Mesendoderm (in vitro differentiated cells): ENCODE measurements around the gene CASZ1.

ENCODE experiments used
- DNase-seq: peaks from one replicate; pipeline ENCODE4 v3.0.0; 2013
- H2AK5ac ChIP-seq: 2 replicates; pipeline ENCODE4 v1.6.1; 2013; ENCODE audit warnings: low read length, inconsistent platforms
- H2BK120ac ChIP-seq: 2 replicates; pipeline ENCODE4 v1.6.1; 2013; ENCODE audit warnings: low read depth, mild to moderate bottlenecking, low read length, moderate library complexity, mixed read lengths
- H2BK15ac ChIP-seq: replicated peaks from 2 replicates; pipeline ENCODE4 v1.6.1; 2013; ENCODE audit warnings: low read depth, mild to moderate bottlenecking, moderate library complexity
- H2BK5ac ChIP-seq: 2 replicates; pipeline ENCODE4 v1.6.1; 2013; ENCODE audit warnings: low read length, inconsistent platforms
- H3K18ac ChIP-seq: 2 replicates; pipeline ENCODE4 v1.6.1; 2013; ENCODE audit warnings: mild to moderate bottlenecking, low read length, mixed read lengths
- H3K23ac ChIP-seq: one replicate; pipeline ENCODE4 v1.6.1; 2013; ENCODE audit warnings: low read length
- H3K27ac ChIP-seq: 2 replicates; pipeline ENCODE4 v1.5.1; 2013; ENCODE audit warnings: low read depth, mild to moderate bottlenecking, inconsistent platforms, low read length, moderate library complexity
- H3K27me3 ChIP-seq: 2 replicates; pipeline ENCODE4 v1.6.1; 2013; ENCODE audit warnings: low read length, control low read depth, mild to moderate bottlenecking, inconsistent platforms; ENCODE audit not compliant: insufficient read depth, poor library complexity
- H3K36me3 ChIP-seq: 2 replicates; pipeline ENCODE4 v1.6.1; 2013; ENCODE audit warnings: low read length, inconsistent platforms; ENCODE audit not compliant: control insufficient read depth, insufficient read depth
- H3K4ac ChIP-seq: one replicate; pipeline ENCODE4 v1.6.1; 2013; ENCODE audit warnings: low read depth, mild to moderate bottlenecking, low read length, moderate library complexity
- H3K4me1 ChIP-seq: 2 replicates; pipeline ENCODE4 v1.6.1; 2013; ENCODE audit warnings: low read depth, low read length, inconsistent platforms; ENCODE audit not compliant: control insufficient read depth
- H3K4me2 ChIP-seq: 2 replicates; pipeline ENCODE4 v1.6.1; 2013; ENCODE audit warnings: low read length
- H3K4me3 ChIP-seq: 2 replicates; pipeline ENCODE4 v1.5.1; 2013; ENCODE audit warnings: mild to moderate bottlenecking, low read length
- H3K56ac ChIP-seq: one replicate; pipeline ENCODE4 v1.6.1; 2013; ENCODE audit warnings: low read length
- H3K79me1 ChIP-seq: 2 replicates; pipeline ENCODE4 v1.6.1; 2013; ENCODE audit warnings: low read length, inconsistent platforms
- H3K79me2 ChIP-seq: 2 replicates; pipeline ENCODE4 v1.6.1; 2013; ENCODE audit warnings: mild to moderate bottlenecking, low read length; ENCODE audit not compliant: control insufficient read depth, insufficient read depth
- H3K9ac ChIP-seq: 2 replicates; pipeline ENCODE4 v1.6.1; 2013; ENCODE audit warnings: low read length, inconsistent platforms
- H4K5ac ChIP-seq: one replicate; pipeline ENCODE4 v1.6.1; 2013; ENCODE audit warnings: low read length
- H4K8ac ChIP-seq: one replicate; pipeline ENCODE4 v1.6.1; 2013; ENCODE audit warnings: low read depth, mild to moderate bottlenecking, control low read depth, low read length, moderate library complexity
- WGBS: extraction: QIAGEN DNeasy Blood & Tissue Kit; methylation state at CpG from one replicate; pipeline ENCODE4 v1.1.7; 2013; ENCODE audit warnings: low lambda C conversion rate, missing lambda C conversion rate; ENCODE audit not compliant: insufficient coverage; ENCODE audit errors: extremely low coverage; 5-methylcytosine and 5-hydroxymethylcytosine counted together

Gene CASZ1

GRCh38 chr1:10726355-10726754, 70.1 kb downstream of the CASZ1 start:
- Histone ChIP-seq H3K27ac (no peak overlapping the region), H2BK5ac (no peak overlapping the region), H3K4ac (no peak overlapping the region), H3K79me1 (no peaks in the 10 kb centered on the region), H2BK15ac (no peak overlapping the region), H3K4me2 (no peak overlapping the region), H3K27me3 (no peaks in the 10 kb centered on the region), H4K5ac (no peak overlapping the region), H3K9ac (no peak overlapping the region), H3K4me1 (no peaks in the 10 kb centered on the region), H3K23ac (no peak overlapping the region), H3K56ac (no peak overlapping the region), H3K36me3 (no peaks in the 10 kb centered on the region), H2AK5ac (no peak overlapping the region), H4K8ac (no peak overlapping the region), H3K79me2 (no peaks in the 10 kb centered on the region), H2BK120ac (no peak overlapping the region), H3K18ac (no peak overlapping the region), H3K4me3 (no peak overlapping the region)
- no CpG with 5 or more reads among the region's 17 CpGs for WGBS
- no peak for DNase-seq

- H3K79me1 ChIP-seq, result no peaks in the 10 kb centered on the region
- H3K79me2 ChIP-seq, result no peaks in the 10 kb centered on the region
- no peak overlapping the region for H3K27ac ChIP-seq
- no peak overlapping the region for H3K4ac ChIP-seq
- H3K56ac ChIP-seq, result no peak overlapping the region
- no peaks in the 10 kb centered on the region for H3K4me1 ChIP-seq
- H4K8ac ChIP-seq, result no peak overlapping the region
- H3K9ac ChIP-seq, result no peak overlapping the region
- H2AK5ac ChIP-seq, result no peak overlapping the region
- H2BK5ac ChIP-seq, result no peak overlapping the region
- no peak overlapping the region for H3K4me2 ChIP-seq
- no peaks in the 10 kb centered on the region for H3K27me3 ChIP-seq
- H3K18ac ChIP-seq, result no peak overlapping the region
- DNase-seq, result no peak
- WGBS, result no CpG with 5 or more reads among the region's 21 CpGs
- no peak overlapping the region for H4K5ac ChIP-seq
- no peak overlapping the region for H3K23ac ChIP-seq
- H2BK15ac ChIP-seq, result no peak overlapping the region
- no peak overlapping the region for H3K4me3 ChIP-seq
- no peaks in the 10 kb centered on the region for H3K36me3 ChIP-seq
- H2BK120ac ChIP-seq, result no peak overlapping the region
Measured at GRCh38 chr1:10724948-10725847, 71.2 kb downstream of the CASZ1 start.

- Histone ChIP-seq H4K5ac (no peak overlapping the region), H3K79me1 (no peaks in the 10 kb centered on the region), H2BK15ac (no peak overlapping the region), H3K4me2 (no peak overlapping the region), H2BK120ac (no peak overlapping the region), H3K4me1 (no peaks in the 10 kb centered on the region), H3K56ac (no peak overlapping the region), H3K9ac (no peak overlapping the region), H3K27me3 (no peaks in the 10 kb centered on the region), H3K18ac (no peak overlapping the region), H3K4me3 (no peak overlapping the region), H3K27ac (no peak overlapping the region), H3K79me2 (no peaks in the 10 kb centered on the region), H2BK5ac (no peak overlapping the region), H4K8ac (no peak overlapping the region), H3K4ac (no peak overlapping the region), H2AK5ac (no peak overlapping the region), H3K23ac (no peak overlapping the region), H3K36me3 (no peaks in the 10 kb centered on the region)
- no CpG with 5 or more reads among the region's 4 CpGs for WGBS
- no peak for DNase-seq
Measured at GRCh38 chr1:10724511-10724910, 71.9 kb downstream of the CASZ1 start.

GRCh38 chr1:10724052-10724494, 72.4 kb downstream of the CASZ1 start:
- H3K9ac ChIP-seq, result no peak overlapping the region
- H3K18ac ChIP-seq, result no peak overlapping the region
- H2BK5ac ChIP-seq, result no peak overlapping the region
- no peaks in the 10 kb centered on the region for H3K36me3 ChIP-seq
- H4K8ac ChIP-seq, result no peak overlapping the region
- H3K79me2 ChIP-seq, result no peaks in the 10 kb centered on the region
- WGBS, result no CpG with 5 or more reads among the region's 12 CpGs
- H2BK120ac ChIP-seq, result no peak overlapping the region
- no peak overlapping the region for H3K4me2 ChIP-seq
- H3K4ac ChIP-seq, result no peak overlapping the region
- H3K23ac ChIP-seq, result no peak overlapping the region
- H3K27me3 ChIP-seq, result no peaks in the 10 kb centered on the region
- no peak for DNase-seq
- H3K27ac ChIP-seq, result no peak overlapping the region
- no peak overlapping the region for H3K4me3 ChIP-seq
- no peak overlapping the region for H3K56ac ChIP-seq
- no peak overlapping the region for H4K5ac ChIP-seq
- no peak overlapping the region for H2AK5ac ChIP-seq
- H2BK15ac ChIP-seq, result no peak overlapping the region
- no peaks in the 10 kb centered on the region for H3K4me1 ChIP-seq
- no peaks in the 10 kb centered on the region for H3K79me1 ChIP-seq

- no peak overlapping the region for H3K23ac ChIP-seq
- no peak overlapping the region for H4K8ac ChIP-seq
- no peak overlapping the region for H3K4ac ChIP-seq
- no peak overlapping the region for H2BK120ac ChIP-seq
- H3K4me2 ChIP-seq, result no peak overlapping the region
- no peak overlapping the region for H3K4me3 ChIP-seq
- H3K27ac ChIP-seq, result no peak overlapping the region
- no peaks in the 10 kb centered on the region for H3K36me3 ChIP-seq
- H3K79me1 ChIP-seq, result no peaks in the 10 kb centered on the region
- no CpG with 5 or more reads among the region's 4 CpGs for WGBS
- no peak overlapping the region for H3K56ac ChIP-seq
- no peak overlapping the region for H2BK15ac ChIP-seq
- H3K9ac ChIP-seq, result no peak overlapping the region
- no peak overlapping the region for H2BK5ac ChIP-seq
- no peak overlapping the region for H3K18ac ChIP-seq
- no peak for DNase-seq
- H4K5ac ChIP-seq, result no peak overlapping the region
- no peaks in the 10 kb centered on the region for H3K27me3 ChIP-seq
- no peaks in the 10 kb centered on the region for H3K79me2 ChIP-seq
- no peak overlapping the region for H2AK5ac ChIP-seq
- no peaks in the 10 kb centered on the region for H3K4me1 ChIP-seq
Measured at GRCh38 chr1:10723317-10723716, 73.1 kb downstream of the CASZ1 start.

- no peak for DNase-seq
- Histone ChIP-seq H3K4me1 (no peaks in the 10 kb centered on the region), H3K4me2 (no peak overlapping the region), H4K8ac (no peak overlapping the region), H3K18ac (no peak overlapping the region), H3K27ac (no peak overlapping the region), H3K79me2 (no peaks in the 10 kb centered on the region), H2BK5ac (no peak overlapping the region), H2AK5ac (no peak overlapping the region), H3K56ac (no peak overlapping the region), H3K36me3 (no peaks in the 10 kb centered on the region), H3K79me1 (no peaks in the 10 kb centered on the region), H3K9ac (no peak overlapping the region), H3K4ac (no peak overlapping the region), H3K27me3 (no peaks in the 10 kb centered on the region), H2BK15ac (no peak overlapping the region), H2BK120ac (no peak overlapping the region), H3K23ac (no peak overlapping the region), H4K5ac (no peak overlapping the region), H3K4me3 (no peak overlapping the region)
- no CpG with 5 or more reads among the region's 16 CpGs for WGBS
Measured at GRCh38 chr1:10722803-10723202, 73.6 kb downstream of the CASZ1 start.
